IPS-18c (cell line): ENCODE measurements around the gene CCDC107.

Source experiments
- H3K4me3 ChIP-seq: 2 replicates; pipeline ENCODE4 v1.7.0; 2013; ENCODE audit warnings: low read depth, mild to moderate bottlenecking, low read length, moderate library complexity; ENCODE audit not compliant: insufficient read depth
- H3K9me3 ChIP-seq: one replicate; pipeline ENCODE4 v1.6.1; 2013; ENCODE audit warnings: mild to moderate bottlenecking, low read length, moderate library complexity; ENCODE audit not compliant: control insufficient read depth, insufficient read depth

The CCDC107 gene

GRCh38 chr9:35673132-35674024 lies 15.3 kb downstream of the CCDC107 start, which contains the start of gene CA9:
Gene CA9 (plus strand): TSS chr9:35673928. CDS start chr9:35673960, 32 bp downstream.
- Histone ChIP-seq H3K4me3 (no peak within 1 kb of the TSS), H3K9me3 (peaks cover 2% of the 10 kb centered on the region)

- peaks cover 2% of the 10 kb centered on the region for H3K9me3 ChIP-seq
- H3K4me3 ChIP-seq: no peak overlapping the region
These were observed 15.9 kb downstream of the CCDC107 start for GRCh38 chr9:35674025-35674361.

GRCh38 chr9:35675204-35675603 lies 17.1 kb downstream of the CCDC107 start:
- peaks cover 2% of the 10 kb centered on the region for H3K9me3 ChIP-seq
- H3K4me3 ChIP-seq: peak overlapping the region; percentile 64

GRCh38 chr9:35675732-35676392 lies 17.8 kb downstream of the CCDC107 start:
- H3K4me3 ChIP-seq: peak overlapping the region; percentile 64
- H3K9me3 ChIP-seq: peaks cover 2% of the 10 kb centered on the region

GRCh38 chr9:35679091-35679490 lies 21.0 kb downstream of the CCDC107 start:
- Histone ChIP-seq H3K9me3 (peaks cover 2% of the 10 kb centered on the region), H3K4me3 (no peak overlapping the region)

- H3K4me3 ChIP-seq: no peak overlapping the region
- H3K9me3 ChIP-seq: peaks cover 2% of the 10 kb centered on the region
These were observed 21.8 kb downstream of the CCDC107 start for GRCh38 chr9:35679766-35680330.

- H3K4me3 ChIP-seq: no peak overlapping the region
- peaks cover 2% of the 10 kb centered on the region for H3K9me3 ChIP-seq
These were observed 22.4 kb downstream of the CCDC107 start for GRCh38 chr9:35680331-35681105.

GRCh38 chr9:35681341-35682002 lies 23.4 kb downstream of the CCDC107 start:
- Histone ChIP-seq H3K9me3 (no peaks in the 10 kb centered on the region), H3K4me3 (no peak overlapping the region)

GRCh38 chr9:35682051-35682450 lies 24.0 kb downstream of the CCDC107 start:
- no peak overlapping the region for H3K4me3 ChIP-seq
- no peaks in the 10 kb centered on the region for H3K9me3 ChIP-seq

- Histone ChIP-seq H3K9me3 (no peaks in the 10 kb centered on the region), H3K4me3 (no peak overlapping the region)
These were observed 24.6 kb downstream of the CCDC107 start for GRCh38 chr9:35682520-35683315.

- no peak overlapping the region for H3K4me3 ChIP-seq
- H3K9me3 ChIP-seq: no peaks in the 10 kb centered on the region
These were observed 25.2 kb downstream of the CCDC107 start for GRCh38 chr9:35683323-35683722.

- Histone ChIP-seq H3K4me3 (no peak overlapping the region), H3K9me3 (no peaks in the 10 kb centered on the region)
These were observed 26.8 kb downstream of the CCDC107 start for GRCh38 chr9:35684921-35685320.

GRCh38 chr9:35685506-35685905 lies 27.4 kb downstream of the CCDC107 start:
- H3K9me3 ChIP-seq: no peaks in the 10 kb centered on the region
- H3K4me3 ChIP-seq: no peak overlapping the region

GRCh38 chr9:35686222-35687203 lies 28.4 kb downstream of the CCDC107 start:
- no peak overlapping the region for H3K4me3 ChIP-seq

GRCh38 chr9:35687306-35687705 lies 29.2 kb downstream of the CCDC107 start:
- H3K9me3 ChIP-seq: no peaks in the 10 kb centered on the region
- no peak overlapping the region for H3K4me3 ChIP-seq

More at GRCh38 chr9:35686222-35687203, 28.4 kb downstream of the CCDC107 start:
- H3K9me3 ChIP-seq: no peaks in the 10 kb centered on the region
